Uterus (tissue), 2 donors: ENCODE data around the gene SV2C.

Source experiments
- CTCF ChIP-seq, 4 experiments: fragments of 200-600 bp in 2 of 4; fragments of 450-650 bp in 2 of 4; sonication (generic) in 2 of 4; IDR thresholded peaks; one replicate each; pipeline ENCODE4 v1.5.1; 2016 to 2019; ENCODE audit warnings: antibody characterized with exemption in 4 of 4, mild to moderate bottlenecking in 2 of 4, moderate library complexity in 1 of 4
- POLR2A ChIP-seq, 2 donors: fragments of 450-650 bp; IDR thresholded peaks; one replicate each; pipeline ENCODE4 v1.6.1; 2016; ENCODE audit warnings: antibody characterized with exemption in 2 of 2, mild to moderate bottlenecking in 1 of 2, moderate library complexity in 1 of 2

GRCh38 chr5:76274571-76274970 lies 191.4 kb downstream of the SV2C start:
- no peak for TF ChIP-seq CTCF (IDR thresholded peaks at IDR 0.05)
- no peak for TF ChIP-seq POLR2A (IDR thresholded peaks at IDR 0.05)
